ENCODE data around the gene AKNA.
"Not testable (repeated sequence)": the region's sequence is repeated elsewhere in the genome, so short reads cannot be mapped to it uniquely, and the experiment has no call there.

The AKNA gene

DNA sequence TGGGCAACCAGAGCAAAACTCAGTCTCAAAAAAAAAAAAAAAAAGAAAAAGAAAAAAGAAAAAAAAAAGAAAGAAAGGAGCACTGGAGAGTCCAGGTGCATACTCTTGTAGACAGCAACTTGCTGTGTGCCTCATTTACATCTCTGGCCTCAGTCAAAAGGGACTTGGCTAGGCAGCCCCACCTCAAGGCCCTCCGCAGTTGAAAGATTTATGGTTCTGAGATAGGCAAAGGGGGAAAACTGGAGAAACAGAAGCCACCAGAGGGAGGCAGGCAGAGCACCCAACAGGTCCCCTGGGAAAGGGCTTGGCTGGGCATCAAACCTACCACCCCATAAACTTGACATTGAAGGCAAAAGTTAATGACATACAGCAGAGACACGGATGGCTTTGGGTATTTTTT lies 52.0 kb downstream of the AKNA start:
- Histone ChIP-seq H3K9ac (ENCODE audit: low read length) (no peak overlapping the region), H3K4me3 (ENCODE audit: low read length) (no peak overlapping the region), H3K9me3 (ENCODE audit: control insufficient read depth, low read length) (no peaks in the 10 kb centered on the region), H3K36me3 (ENCODE audit: control insufficient read depth, insufficient read depth, low read length) (peaks cover 17% of the 10 kb centered on the region), H3K27me3 (ENCODE audit: control insufficient read depth, insufficient read depth, low read length) (no peaks in the 10 kb centered on the region), H3K4me1 (ENCODE audit: control insufficient read depth, insufficient read depth, low read length) (no peaks in the 10 kb centered on the region)

GRCh38 chr9:114334490-114334889 lies 53.3 kb downstream of the AKNA start:
- H3K4me1 ChIP-seq (ENCODE audit: control insufficient read depth, insufficient read depth, low read length), result no peaks in the 10 kb centered on the region
- no peak overlapping the region for H3K9ac ChIP-seq (ENCODE audit: low read length)
- no peak overlapping the region for H3K4me3 ChIP-seq (ENCODE audit: low read length)
- no peaks in the 10 kb centered on the region for H3K9me3 ChIP-seq (ENCODE audit: control insufficient read depth, low read length)
- peaks cover 15% of the 10 kb centered on the region for H3K36me3 ChIP-seq (ENCODE audit: control insufficient read depth, insufficient read depth, low read length)
- H3K27me3 ChIP-seq (ENCODE audit: control insufficient read depth, insufficient read depth, low read length), result no peaks in the 10 kb centered on the region

GRCh38 chr9:114333718-114334117 lies 54.1 kb downstream of the AKNA start:
- not testable (repeated sequence) for H3K27me3 ChIP-seq (ENCODE audit: control insufficient read depth, insufficient read depth, low read length); H3K4me1 ChIP-seq (ENCODE audit: control insufficient read depth, insufficient read depth, low read length); H3K4me3 ChIP-seq (ENCODE audit: low read length); H3K9me3 ChIP-seq (ENCODE audit: control insufficient read depth, low read length); H3K9ac ChIP-seq (ENCODE audit: low read length)
- peaks cover 10% of the 10 kb centered on the region for H3K36me3 ChIP-seq (ENCODE audit: control insufficient read depth, insufficient read depth, low read length)

GRCh38 chr9:114332474-114333040 lies 55.2 kb downstream of the AKNA start:
- H3K27me3 ChIP-seq (ENCODE audit: control insufficient read depth, insufficient read depth, low read length); H3K4me3 ChIP-seq (ENCODE audit: low read length); H3K36me3 ChIP-seq (ENCODE audit: control insufficient read depth, insufficient read depth, low read length); H3K9ac ChIP-seq (ENCODE audit: low read length); H3K9me3 ChIP-seq (ENCODE audit: control insufficient read depth, low read length): not testable (repeated sequence)
- H3K4me1 ChIP-seq (ENCODE audit: control insufficient read depth, insufficient read depth, low read length), result peaks cover 19% of the 10 kb centered on the region

- not testable (repeated sequence) for H3K36me3 ChIP-seq (ENCODE audit: control insufficient read depth, insufficient read depth, low read length); H3K9ac ChIP-seq (ENCODE audit: low read length); H3K9me3 ChIP-seq (ENCODE audit: control insufficient read depth, low read length); H3K27me3 ChIP-seq (ENCODE audit: control insufficient read depth, insufficient read depth, low read length); H3K4me3 ChIP-seq (ENCODE audit: low read length)
- peaks cover 20% of the 10 kb centered on the region for H3K4me1 ChIP-seq (ENCODE audit: control insufficient read depth, insufficient read depth, low read length)
Observed at GRCh38 chr9:114331229-114332195, 56.3 kb downstream of the AKNA start.

- no peak overlapping the region for H3K4me3 ChIP-seq (ENCODE audit: low read length)
- no peak overlapping the region for H3K9ac ChIP-seq (ENCODE audit: low read length)
- no peaks in the 10 kb centered on the region for H3K27me3 ChIP-seq (ENCODE audit: control insufficient read depth, insufficient read depth, low read length)
- H3K4me1 ChIP-seq (ENCODE audit: control insufficient read depth, insufficient read depth, low read length), result peaks cover 20% of the 10 kb centered on the region
- no peaks in the 10 kb centered on the region for H3K36me3 ChIP-seq (ENCODE audit: control insufficient read depth, insufficient read depth, low read length)
- H3K9me3 ChIP-seq (ENCODE audit: control insufficient read depth, low read length), result no peaks in the 10 kb centered on the region
Observed at GRCh38 chr9:114330636-114331035, 57.1 kb downstream of the AKNA start.

GRCh38 chr9:114329625-114330022 lies 58.2 kb downstream of the AKNA start, which contains the start of gene ORM2:
Gene ORM2, plus strand, starts transcription at chr9:114329869. Its CDS starts 36 bp downstream, at chr9:114329905.
- not testable (repeated sequence) for H3K36me3 ChIP-seq (ENCODE audit: control insufficient read depth, insufficient read depth, low read length); H3K9me3 ChIP-seq (ENCODE audit: control insufficient read depth, low read length); H3K4me3 ChIP-seq (ENCODE audit: low read length); H3K27me3 ChIP-seq (ENCODE audit: control insufficient read depth, insufficient read depth, low read length); H3K9ac ChIP-seq (ENCODE audit: low read length)
- H3K4me1 ChIP-seq (ENCODE audit: control insufficient read depth, insufficient read depth, low read length), result peaks cover 20% of the 10 kb centered on the region

DNA sequence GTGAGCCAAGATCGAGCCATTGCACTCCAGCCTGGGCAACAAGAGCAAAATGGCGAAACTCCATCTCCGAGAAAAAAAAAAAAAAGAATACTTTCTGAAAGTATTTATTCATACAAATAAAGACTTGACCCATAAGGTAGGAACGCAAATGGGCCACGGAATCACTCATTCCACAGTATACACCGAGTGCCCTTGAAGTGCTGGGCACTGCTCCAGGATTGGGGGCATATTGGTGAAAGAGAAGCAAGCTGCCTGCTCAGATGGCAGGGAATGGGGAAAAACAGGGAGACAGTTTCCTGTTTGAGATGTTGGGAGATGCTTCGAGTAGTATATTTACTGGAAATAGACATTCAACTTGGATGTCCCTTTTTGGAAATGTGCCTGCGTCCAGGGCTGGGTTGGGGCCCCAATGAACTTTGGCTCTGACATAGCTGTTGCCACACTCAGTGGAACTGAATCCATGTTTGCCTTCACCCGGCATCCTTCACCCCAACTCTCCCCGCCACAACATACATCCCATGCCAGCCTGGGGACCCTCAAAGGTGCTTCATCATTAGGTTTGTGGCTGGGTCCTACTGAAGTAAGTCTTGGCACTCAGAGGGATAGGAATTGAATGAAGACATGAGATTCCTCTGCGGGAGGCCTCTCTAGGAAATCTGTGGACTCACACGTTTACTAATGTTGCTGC lies 58.7 kb downstream of the AKNA start:
- H3K4me1 ChIP-seq (ENCODE audit: control insufficient read depth, insufficient read depth, low read length), result peaks cover 20% of the 10 kb centered on the region
- not testable (repeated sequence) for H3K27me3 ChIP-seq (ENCODE audit: control insufficient read depth, insufficient read depth, low read length); H3K36me3 ChIP-seq (ENCODE audit: control insufficient read depth, insufficient read depth, low read length); H3K4me3 ChIP-seq (ENCODE audit: low read length); H3K9ac ChIP-seq (ENCODE audit: low read length); H3K9me3 ChIP-seq (ENCODE audit: control insufficient read depth, low read length)

DNA sequence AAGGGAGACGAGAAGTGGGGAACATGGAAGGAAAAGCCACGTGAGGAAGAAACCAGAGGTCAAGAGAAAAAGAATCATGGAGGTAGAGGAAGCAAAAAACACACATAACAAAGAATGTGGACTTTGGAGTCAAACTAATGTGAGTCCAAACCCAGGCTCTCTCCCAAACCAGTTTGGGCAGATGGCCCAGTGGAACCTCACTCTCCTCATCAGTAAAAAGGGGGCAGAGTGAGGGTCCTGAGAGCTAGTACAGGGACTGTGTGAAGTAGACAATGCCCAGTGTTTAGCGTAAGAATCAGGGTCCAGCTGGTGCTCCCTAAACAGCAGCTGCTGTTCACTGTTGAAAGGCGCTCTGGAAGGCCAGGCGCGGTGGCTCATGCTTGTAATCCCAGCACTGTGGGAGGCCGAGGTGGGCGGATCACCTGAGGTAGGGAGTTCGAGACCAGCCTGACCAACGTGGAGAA lies 59.4 kb downstream of the AKNA start:
- not testable (repeated sequence) for H3K9me3 ChIP-seq (ENCODE audit: control insufficient read depth, low read length); H3K27me3 ChIP-seq (ENCODE audit: control insufficient read depth, insufficient read depth, low read length); H3K4me3 ChIP-seq (ENCODE audit: low read length); H3K36me3 ChIP-seq (ENCODE audit: control insufficient read depth, insufficient read depth, low read length); H3K9ac ChIP-seq (ENCODE audit: low read length)
- peaks cover 20% of the 10 kb centered on the region for H3K4me1 ChIP-seq (ENCODE audit: control insufficient read depth, insufficient read depth, low read length)

- Histone ChIP-seq H3K9me3 (ENCODE audit: control insufficient read depth, low read length) (no peaks in the 10 kb centered on the region), H3K4me1 (ENCODE audit: control insufficient read depth, insufficient read depth, low read length) (peaks cover 20% of the 10 kb centered on the region), H3K4me3 (ENCODE audit: low read length) (no peak overlapping the region), H3K9ac (ENCODE audit: low read length) (no peak overlapping the region), H3K36me3 (ENCODE audit: control insufficient read depth, insufficient read depth, low read length) (no peaks in the 10 kb centered on the region), H3K27me3 (ENCODE audit: control insufficient read depth, insufficient read depth, low read length) (no peaks in the 10 kb centered on the region)
Observed at GRCh38 chr9:114327749-114328148, 60.0 kb downstream of the AKNA start.

DNA sequence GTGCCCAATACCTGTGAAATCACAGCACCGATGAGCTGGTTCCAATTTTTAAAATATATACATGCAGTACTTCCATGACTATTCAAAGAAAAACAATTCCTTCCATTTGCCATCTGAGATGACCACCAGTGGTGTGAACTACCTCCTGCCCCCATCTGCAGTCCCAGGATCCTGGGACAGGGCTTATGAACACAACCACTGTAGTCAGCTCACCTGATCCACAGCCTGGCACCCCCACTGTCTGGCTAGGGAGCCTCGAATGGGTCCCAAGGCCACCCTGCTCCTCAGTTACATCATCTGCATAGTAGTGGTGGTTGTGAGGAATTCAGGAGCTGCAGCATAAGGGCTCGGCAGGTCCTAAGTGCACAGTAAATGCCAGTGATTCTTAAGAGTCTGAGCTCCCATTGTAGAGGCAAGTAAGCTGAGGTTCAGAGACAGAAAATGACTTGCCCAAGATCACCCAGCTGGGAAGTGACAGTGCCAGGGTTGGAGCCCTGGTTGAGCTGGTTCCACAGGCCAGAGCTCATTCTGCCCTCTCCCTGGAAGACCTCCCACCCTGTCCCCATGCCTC lies 62.0 kb downstream of the AKNA start:
- not testable (repeated sequence) for H3K27me3 ChIP-seq (ENCODE audit: control insufficient read depth, insufficient read depth, low read length); H3K9ac ChIP-seq (ENCODE audit: low read length); H3K9me3 ChIP-seq (ENCODE audit: control insufficient read depth, low read length); H3K36me3 ChIP-seq (ENCODE audit: control insufficient read depth, insufficient read depth, low read length); H3K4me3 ChIP-seq (ENCODE audit: low read length)
- H3K4me1 ChIP-seq (ENCODE audit: control insufficient read depth, insufficient read depth, low read length), result peaks cover 20% of the 10 kb centered on the region

DNA sequence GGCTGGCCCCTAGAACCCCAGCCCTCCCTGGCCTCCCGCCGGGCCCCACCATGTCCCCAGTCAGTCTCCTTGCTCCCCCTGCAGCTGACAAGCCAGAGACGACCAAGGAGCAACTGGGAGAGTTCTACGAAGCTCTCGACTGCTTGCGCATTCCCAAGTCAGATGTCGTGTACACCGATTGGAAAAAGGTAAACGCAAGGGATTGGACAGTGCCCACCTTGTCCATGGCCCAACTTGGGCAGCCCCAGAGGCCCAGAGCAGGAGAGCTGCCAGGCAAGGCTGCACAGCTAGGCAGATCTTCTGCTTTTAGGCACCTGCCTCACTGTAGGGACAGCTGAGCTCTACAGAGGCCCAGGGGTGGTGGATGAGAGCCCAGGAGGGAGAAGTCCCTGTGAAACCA lies 62.8 kb downstream of the AKNA start:
- not testable (repeated sequence) for H3K9me3 ChIP-seq (ENCODE audit: control insufficient read depth, low read length); H3K4me3 ChIP-seq (ENCODE audit: low read length); H3K9ac ChIP-seq (ENCODE audit: low read length); H3K36me3 ChIP-seq (ENCODE audit: control insufficient read depth, insufficient read depth, low read length); H3K27me3 ChIP-seq (ENCODE audit: control insufficient read depth, insufficient read depth, low read length)
- peaks cover 20% of the 10 kb centered on the region for H3K4me1 ChIP-seq (ENCODE audit: control insufficient read depth, insufficient read depth, low read length)
